Measurements from ENCODE around the gene CBL. TPM values are rescaled to one million over a fixed set of nuclear protein-coding genes. Genes with fewer than 3 reads are reported as not detected.

The CBL gene
- total and polyA plus RNA-seq, 10 of the 15 experiments (the other 5 are each of a cell fraction or from before 2014, with no cell fraction given) = 3.9 to 27.1 (median 9.5) TPM

DNA sequence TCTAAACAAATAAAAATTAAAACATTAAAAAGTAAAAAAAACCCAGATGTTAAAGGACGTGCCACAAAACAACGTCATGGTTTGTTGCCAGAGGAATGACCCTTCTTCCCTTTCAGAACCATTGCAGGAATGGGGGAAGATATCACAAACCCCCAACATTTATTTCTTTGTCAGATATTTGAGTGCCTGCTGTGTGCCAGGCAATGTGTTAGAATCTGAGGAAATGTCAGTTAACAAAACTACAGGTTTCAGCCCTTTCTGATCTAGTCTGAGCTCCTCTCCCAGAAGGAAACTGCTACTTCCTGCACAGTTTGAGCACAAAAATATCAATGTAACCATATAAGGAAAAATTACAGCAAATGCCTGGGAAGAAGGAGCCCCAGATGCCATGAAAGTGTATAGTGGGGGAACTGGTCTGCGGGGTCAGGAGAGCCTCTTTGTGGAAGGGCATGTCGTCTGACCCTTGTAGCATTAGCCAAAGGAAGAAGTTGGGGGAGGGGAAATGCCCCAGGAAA, 27.9 kb upstream of the CBL start:
- ATAC-seq (no peak), FAIRE-seq (no peak), DNase-seq (ENCODE audit: low read depth, low spot score) (no peak)
- in situ Hi-C loops (cut with MboI) (no loop called here), intact Hi-C loops (cut with micrococcal nuclease; ENCODE audit: unreplicated experiment) (no loop called here)
- SMC1A ChIA-PET (ENCODE audit: uncharacterized antibody, unreplicated experiment) = no interaction called here
- H3K27me3 ChIP-seq (replicated peaks in 1 of 2; ENCODE audit: control insufficient read depth in 2 of 2, insufficient read depth in 2 of 2, low read length in 1 of 2) = no peaks in the 10 kb centered on the region; a peak in 1 of 4 replicates
- no peak overlapping the region for H3K9ac ChIP-seq (ENCODE audit: control insufficient read depth, insufficient read depth, low read length)
- WGBS (ENCODE audit: insufficient coverage, insufficient replicate concordance, low lambda C conversion rate, missing lambda C conversion rate) = 67% methylated on average over 4 of the region's 4 CpGs
- RAD21 ChIA-PET (ENCODE audit: unreplicated experiment) = no interaction called here
- no peaks in the 10 kb centered on the region for H3K9me3 ChIP-seq (replicated peaks; ENCODE audit: control insufficient read depth, insufficient read depth, low read length)
- POLR2A ChIA-PET = interaction anchor here (0.5 kb wide), 1 partner anchor 134 kb away, joined by 3 read pairs; no protein-coding TSS in a partner anchor
- no peak overlapping the region for H3K4me2 ChIP-seq (ENCODE audit: control insufficient read depth, insufficient read depth)
- BruUV-seq (replicated peaks) = no TSS peak
- TF ChIP-seq SIX5 (IDR thresholded peaks at IDR 0.05; ENCODE audit: low read depth, low read length, severe bottlenecking) (no peak), FOS (IDR thresholded peaks at IDR 0.05; ENCODE audit: borderline replicate concordance, extremely low read depth, insufficient read length) (no peak), E4F1 (IDR thresholded peaks at IDR 0.05; ENCODE audit: borderline replicate concordance, partially characterized antibody) (no peak), FOXK2 (IDR thresholded peaks at IDR 0.05) (no peak), POLR2AphosphoS5 (IDR thresholded peaks at IDR 0.05; ENCODE audit: low read length) (no peak)
- no peak overlapping the region for H3K27ac ChIP-seq (ENCODE audit: control insufficient read depth, insufficient read depth)
- CTCF ChIA-PET = interaction anchor here (2.6 kb wide), 1 partner anchor 17 kb away, joined by 9 read pairs; no protein-coding TSS in a partner anchor
- no peak overlapping the region for H2AFZ ChIP-seq (ENCODE audit: control insufficient read depth, low read depth, low read length)
- no peak overlapping the region for H3K4me3 ChIP-seq
- H3K4me1 ChIP-seq (ENCODE audit: control insufficient read depth, insufficient read depth, low read length) = no peaks in the 10 kb centered on the region
- H4K20me1 ChIP-seq (ENCODE audit: control insufficient read depth, insufficient read depth) = no peaks in the 10 kb centered on the region
- peaks cover 0 to 2% of the 10 kb centered on the region in 2 experiments; a peak in 2 of 4 replicates for H3K36me3 ChIP-seq (ENCODE audit: control insufficient read depth in 2 of 2, insufficient read depth in 2 of 2, low read length in 1 of 2)
- H3K79me2 ChIP-seq (ENCODE audit: control insufficient read depth, insufficient read depth, low read length) = no peaks in the 10 kb centered on the region

All from GM12878 (cell line).